ENCODE results near the gene RFESD.
"Not testable (repeated sequence)": the region's sequence is repeated elsewhere in the genome, so short reads cannot be mapped to it uniquely, and the experiment has no call there.

Gene RFESD

DNA sequence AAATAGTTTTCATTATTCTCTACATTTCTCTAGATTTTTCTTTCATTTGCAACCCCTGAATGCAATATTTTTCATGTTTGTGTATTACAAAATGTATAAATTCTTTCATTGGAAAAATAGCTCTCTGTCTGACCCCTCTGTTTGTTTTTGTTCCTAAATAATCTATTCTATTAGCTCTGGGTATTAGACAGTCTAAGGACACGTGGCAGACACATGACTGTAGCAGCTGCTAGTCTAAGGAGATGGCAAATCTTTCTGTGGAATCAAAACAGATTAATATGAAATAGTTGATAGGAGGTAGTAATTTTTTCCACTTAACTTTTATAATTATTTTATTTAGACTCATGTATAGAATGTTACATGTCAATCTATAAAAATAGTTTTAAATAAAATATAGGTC, 57.6 kb downstream of the RFESD start:
- Histone ChIP-seq H3K4me3 (replicated peaks; ENCODE audit: low read depth, low read length) (no peak overlapping the region), H3K36me3 (ENCODE audit: control insufficient read depth, insufficient read depth, low read length) (no peaks in the 10 kb centered on the region), H3K27me3 (replicated peaks; ENCODE audit: control insufficient read depth, insufficient read depth, low read length) (no peaks in the 10 kb centered on the region)
- TF ChIP-seq, protein P1, sequence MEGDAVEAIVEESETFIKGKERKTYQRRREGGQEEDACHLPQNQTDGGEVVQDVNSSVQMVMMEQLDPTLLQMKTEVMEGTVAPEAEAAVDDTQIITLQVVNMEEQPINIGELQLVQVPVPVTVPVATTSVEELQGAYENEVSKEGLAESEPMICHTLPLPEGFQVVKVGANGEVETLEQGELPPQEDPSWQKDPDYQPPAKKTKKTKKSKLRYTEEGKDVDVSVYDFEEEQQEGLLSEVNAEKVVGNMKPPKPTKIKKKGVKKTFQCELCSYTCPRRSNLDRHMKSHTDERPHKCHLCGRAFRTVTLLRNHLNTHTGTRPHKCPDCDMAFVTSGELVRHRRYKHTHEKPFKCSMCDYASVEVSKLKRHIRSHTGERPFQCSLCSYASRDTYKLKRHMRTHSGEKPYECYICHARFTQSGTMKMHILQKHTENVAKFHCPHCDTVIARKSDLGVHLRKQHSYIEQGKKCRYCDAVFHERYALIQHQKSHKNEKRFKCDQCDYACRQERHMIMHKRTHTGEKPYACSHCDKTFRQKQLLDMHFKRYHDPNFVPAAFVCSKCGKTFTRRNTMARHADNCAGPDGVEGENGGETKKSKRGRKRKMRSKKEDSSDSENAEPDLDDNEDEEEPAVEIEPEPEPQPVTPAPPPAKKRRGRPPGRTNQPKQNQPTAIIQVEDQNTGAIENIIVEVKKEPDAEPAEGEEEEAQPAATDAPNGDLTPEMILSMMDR (IDR thresholded peaks at IDR 0.05; ENCODE audit: insufficient read depth, low read length, poor library complexity, severe bottlenecking) = no peak
- no peak for DNase-seq (ENCODE audit: extremely low read depth, insufficient read length)

DNA sequence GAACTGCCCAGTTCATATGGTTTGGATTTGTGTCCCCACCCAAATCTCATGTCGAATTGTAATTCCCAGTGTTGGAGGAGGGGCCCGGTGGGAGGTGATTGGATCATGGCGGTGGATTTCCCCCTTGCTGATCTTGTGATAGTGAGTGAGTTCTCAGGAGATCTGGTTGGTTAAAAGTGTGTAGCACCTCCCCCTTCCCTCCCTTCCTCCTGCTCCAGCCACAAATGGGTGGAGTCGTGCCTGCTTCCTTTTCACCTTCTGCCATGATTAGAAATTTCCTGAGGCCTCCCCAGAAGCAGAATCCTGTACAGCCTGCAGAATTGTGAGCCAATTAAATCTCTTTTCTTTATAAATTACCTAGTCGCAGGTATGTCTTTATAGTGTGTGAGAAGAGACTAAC, 59.6 kb downstream of the RFESD start:
- DNase-seq (ENCODE audit: extremely low read depth, insufficient read length); H3K36me3 ChIP-seq (ENCODE audit: control insufficient read depth, insufficient read depth, low read length); H3K27me3 ChIP-seq (replicated peaks; ENCODE audit: control insufficient read depth, insufficient read depth, low read length): not testable (repeated sequence)

DNA sequence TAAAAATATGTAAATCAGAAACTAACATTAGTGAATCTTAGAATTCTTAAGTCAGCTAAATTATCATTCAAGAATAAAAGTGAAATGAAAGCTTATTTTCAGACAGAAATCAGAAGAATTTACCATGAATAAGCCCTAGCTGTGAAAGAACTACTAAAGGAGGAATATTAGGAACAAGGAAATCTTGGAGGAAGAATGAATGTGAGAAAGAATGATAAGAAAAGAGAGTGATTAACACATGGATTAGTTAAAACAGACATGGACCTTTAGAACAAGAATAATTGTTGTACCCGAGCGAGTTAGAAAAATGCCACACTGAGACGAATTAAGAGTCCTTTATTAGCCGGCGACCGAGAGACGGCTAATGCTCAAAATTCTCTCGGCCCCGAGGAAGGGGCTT, 60.5 kb downstream of the RFESD start:
- DNase-seq (ENCODE audit: extremely low read depth, insufficient read length) = no peak
- Histone ChIP-seq H3K36me3 (ENCODE audit: control insufficient read depth, insufficient read depth, low read length) (no peaks in the 10 kb centered on the region), H3K27me3 (replicated peaks; ENCODE audit: control insufficient read depth, insufficient read depth, low read length) (no peaks in the 10 kb centered on the region), H3K4me3 (replicated peaks; ENCODE audit: low read depth, low read length) (no peak overlapping the region)
- TF ChIP-seq, protein P1 (IDR thresholded peaks at IDR 0.05; ENCODE audit: insufficient read depth, low read length, poor library complexity, severe bottlenecking) = no peak

More for the DNA sequence above, 59.6 kb downstream of the RFESD start:
- H3K4me3 ChIP-seq (replicated peaks; ENCODE audit: low read depth, low read length) = not testable (repeated sequence)

All from GM06990 (cell line).